Glutamatergic neuron (in vitro differentiated cells): ENCODE results near the gene ANK3. TPM values are rescaled to one million over a fixed set of nuclear protein-coding genes. Genes with fewer than 3 reads are reported as not detected.

ENCODE experiments used
- DNase-seq: peaks from one replicate; pipeline ENCODE4 v3.0.0; 2022
- H3K27ac Mint-ChIP-seq: one replicate; pipeline ENCODE4 v1.8.0; 2020; ENCODE audit warnings: mild to moderate bottlenecking, mixed read lengths, inconsistent platforms; ENCODE audit not compliant: unreplicated experiment
- H3K27me3 Mint-ChIP-seq: one replicate; pipeline ENCODE4 v1.8.0; 2020; ENCODE audit warnings: mild to moderate bottlenecking, moderate library complexity, mixed read lengths, inconsistent platforms; ENCODE audit not compliant: unreplicated experiment
- H3K36me3 Mint-ChIP-seq: one replicate; pipeline ENCODE4 v1.8.0; 2020; ENCODE audit warnings: mild to moderate bottlenecking, mixed read lengths, inconsistent platforms; ENCODE audit not compliant: unreplicated experiment
- H3K4me1 Mint-ChIP-seq: one replicate; pipeline ENCODE4 v1.8.0; 2020; ENCODE audit warnings: mild to moderate bottlenecking, low read depth, mixed read lengths, inconsistent platforms; ENCODE audit not compliant: unreplicated experiment
- H3K4me3 Mint-ChIP-seq: one replicate; pipeline ENCODE4 v1.8.0; 2020; ENCODE audit warnings: mild to moderate bottlenecking, mixed read lengths, inconsistent platforms; ENCODE audit not compliant: unreplicated experiment
- H3K9me3 Mint-ChIP-seq: one replicate; pipeline ENCODE4 v1.8.0; 2020; ENCODE audit warnings: mild to moderate bottlenecking, moderate library complexity, mixed read lengths, inconsistent platforms; ENCODE audit not compliant: unreplicated experiment
- CTCF ChIP-seq: fragments of 200-600 bp; sonication (generic); IDR thresholded peaks from one replicate; pipeline ENCODE4 v1.5.0; 2021; ENCODE audit not compliant: partially characterized antibody, unreplicated experiment
- total RNA-seq: library from RNA; stranded (reverse); fragmentation: NEBNext Ultra II Directional; extraction: Animal tissue kit (Norgen Biotek cat#: 25700); gene quantifications from one replicate; pipeline ENCODE4 v1.2.1, GENCODE V29; 2021; ENCODE audit not compliant: unreplicated experiment

ANK3 gene
- total RNA-seq, 1 donor from 2014 or later = 84.9 TPM

GRCh38 chr10:60000747-60001146 is 388.9 kb downstream of the ANK3 start:
- no peaks in the 10 kb centered on the region for H3K4me1 Mint-ChIP-seq
- no peak overlapping the region for H3K4me3 Mint-ChIP-seq
- no peaks in the 10 kb centered on the region for H3K27me3 Mint-ChIP-seq
- no peak overlapping the region for H3K27ac Mint-ChIP-seq
- H3K9me3 Mint-ChIP-seq = no peaks in the 10 kb centered on the region
- no peak for TF ChIP-seq CTCF
- no peak for DNase-seq
- no peaks in the 10 kb centered on the region for H3K36me3 Mint-ChIP-seq

- DNase-seq = no peak
- TF ChIP-seq CTCF = no peak
- Mint-ChIP-seq H3K4me1 (no peaks in the 10 kb centered on the region), H3K27me3 (no peaks in the 10 kb centered on the region), H3K27ac (no peak overlapping the region), H3K9me3 (no peaks in the 10 kb centered on the region), H3K4me3 (no peak overlapping the region), H3K36me3 (no peaks in the 10 kb centered on the region)
Observed at GRCh38 chr10:59997827-59998525, 391.7 kb downstream of the ANK3 start.

- Mint-ChIP-seq H3K9me3 (no peaks in the 10 kb centered on the region), H3K27me3 (no peaks in the 10 kb centered on the region), H3K4me1 (peaks cover 4% of the 10 kb centered on the region), H3K27ac (no peak overlapping the region), H3K4me3 (no peak overlapping the region), H3K36me3 (no peaks in the 10 kb centered on the region)
- TF ChIP-seq CTCF = no peak
- no peak for DNase-seq
Observed at GRCh38 chr10:59995862-59996261, 393.8 kb downstream of the ANK3 start.

GRCh38 chr10:59993931-59994330 is 395.7 kb downstream of the ANK3 start:
- no peak for TF ChIP-seq CTCF
- H3K27ac Mint-ChIP-seq = no peak overlapping the region
- H3K4me3 Mint-ChIP-seq = no peak overlapping the region
- DNase-seq = no peak
- no peaks in the 10 kb centered on the region for H3K9me3 Mint-ChIP-seq
- H3K4me1 Mint-ChIP-seq = peaks cover 4% of the 10 kb centered on the region
- no peaks in the 10 kb centered on the region for H3K36me3 Mint-ChIP-seq
- H3K27me3 Mint-ChIP-seq = no peaks in the 10 kb centered on the region

- H3K4me1 Mint-ChIP-seq = peaks cover 4% of the 10 kb centered on the region
- H3K36me3 Mint-ChIP-seq = no peaks in the 10 kb centered on the region
- H3K27ac Mint-ChIP-seq = no peak overlapping the region
- TF ChIP-seq CTCF = no peak
- H3K9me3 Mint-ChIP-seq = no peaks in the 10 kb centered on the region
- DNase-seq = no peak
- H3K4me3 Mint-ChIP-seq = no peak overlapping the region
- no peaks in the 10 kb centered on the region for H3K27me3 Mint-ChIP-seq
Observed at GRCh38 chr10:59991661-59992060, 398.0 kb downstream of the ANK3 start.
